Keratinocyte (primary cell): ENCODE measurements around the gene WASF3. TPM values are rescaled to one million over a fixed set of nuclear protein-coding genes. Genes with fewer than 3 reads are reported as not detected.

ENCODE experiments used
- DNase-seq: peaks from one replicate; pipeline ENCODE4 v3.0.0-alpha.2; 2011; ENCODE audit warnings: low read depth, missing footprints, low spot score
- FAIRE-seq: peaks from 2 replicates; lab custom pipeline; 2011; peaks lifted over from hg19 to GRCh38; lab: Jason Lieb, UNC
- H2AFZ ChIP-seq: 2 replicates; pipeline ENCODE4 v1.6.0; 2012; ENCODE audit warnings: low read length, control low read depth, inconsistent platforms; ENCODE audit not compliant: control insufficient read depth
- H3K27ac ChIP-seq: 2 replicates; pipeline ENCODE4 v1.5.1; 2011; ENCODE audit warnings: low read length; ENCODE audit not compliant: control insufficient read depth, insufficient read depth
- H3K27me3 ChIP-seq: 3 replicates; pipeline ENCODE4 v1.6.0; 2011; ENCODE audit warnings: low read length; ENCODE audit not compliant: control insufficient read depth, insufficient read depth; ENCODE audit errors: extremely low read depth
- H3K36me3 ChIP-seq, 2 experiments: 2 replicates in 1 of 2; 3 replicates in 1 of 2; pipeline ENCODE4 v1.5.1; 2011; ENCODE audit warnings: low read length in 2 of 2, mild to moderate bottlenecking in 1 of 2; ENCODE audit not compliant: control insufficient read depth in 2 of 2, insufficient read depth in 2 of 2; ENCODE audit errors: extremely low read depth in 1 of 2
- H3K4me1 ChIP-seq: 3 replicates; pipeline ENCODE4 v1.5.1; 2011; ENCODE audit warnings: low read length; ENCODE audit not compliant: control insufficient read depth, insufficient read depth; ENCODE audit errors: extremely low read depth
- H3K4me2 ChIP-seq: 3 replicates; pipeline ENCODE4 v1.6.0; 2011; ENCODE audit warnings: low read depth, low read length; ENCODE audit not compliant: control insufficient read depth, insufficient read depth; ENCODE audit errors: extremely low read depth
- H3K4me3 ChIP-seq, 3 experiments: fragments of 200-600 bp in 1 of 3; sonication (generic) in 1 of 3; 2 replicates in 2 of 3; 3 replicates in 1 of 3; pipeline ENCODE4 v1.5.1; 2011 to 2016; ENCODE audit warnings: low read length in 3 of 3, mild to moderate bottlenecking in 3 of 3, control low read depth in 2 of 3, inconsistent platforms in 1 of 3, low read depth in 1 of 3, mixed read lengths in 1 of 3, mixed run types in 1 of 3, moderate library complexity in 1 of 3; ENCODE audit not compliant: control insufficient read depth in 2 of 3, insufficient read depth in 2 of 3; ENCODE audit errors: extremely low read depth in 1 of 3
- H3K79me2 ChIP-seq: 2 replicates; pipeline ENCODE4 v1.6.0; 2012; ENCODE audit warnings: low read length; ENCODE audit not compliant: control insufficient read depth, insufficient read depth
- H3K9ac ChIP-seq: 3 replicates; pipeline ENCODE4 v1.6.0; 2011; ENCODE audit warnings: low read length; ENCODE audit not compliant: control insufficient read depth, insufficient read depth; ENCODE audit errors: extremely low read depth
- H3K9me1 ChIP-seq: 3 replicates; pipeline ENCODE4 v1.6.0; 2011; ENCODE audit warnings: low read length; ENCODE audit not compliant: control insufficient read depth, insufficient read depth; ENCODE audit errors: extremely low read depth
- H3K9me3 ChIP-seq: 2 replicates; pipeline ENCODE4 v1.5.1; 2012; ENCODE audit warnings: low read depth, low read length; ENCODE audit not compliant: control insufficient read depth
- H4K20me1 ChIP-seq: 3 replicates; pipeline ENCODE4 v1.6.0; 2011; ENCODE audit warnings: low read length; ENCODE audit not compliant: control insufficient read depth, insufficient read depth; ENCODE audit errors: extremely low read depth
- EZH2 ChIP-seq: IDR thresholded peaks from one replicate; pipeline ENCODE4 v1.6.1; 2012; ENCODE audit warnings: inconsistent platforms, mild to moderate bottlenecking, low read length, moderate library complexity
- dilution Hi-C: fragments of 300-500 bp; cut with MboI; formaldehyde crosslinking; loops from one replicate; pipeline ENCODE4 v1.7.0; 2020; ENCODE audit warnings: low sequenced_read_pairs; ENCODE audit not compliant: extremely low pct_ligation_motif_present
- polyA plus RNA-seq, 5 experiments: library from polyadenylated mRNA; depleted of rRNA in 3 of 5; stranded (reverse) in 3 of 5; stranded (forward) in 1 of 5; unstranded in 1 of 5; fragments of >200 nt; gene quantifications; 1 replicate in 1 of 5; 2 replicates in 3 of 5; 3 replicates in 1 of 5; pipeline versions ENCODE4 v1.2.1 to v1.2.3, GENCODE V29; 2011 to 2012; ENCODE audit warnings: missing spikeins in 2 of 5, low read depth in 1 of 5, low replicate concordance in 1 of 5
- TF ChIP-seq, protein P1 (sequence below), 3 experiments: IDR thresholded peaks in 1 of 3; conservative IDR thresholded peaks in 1 of 3; optimal IDR thresholded peaks in 1 of 3; 2 replicates in 2 of 3; 3 replicates in 1 of 3; pipeline versions ENCODE3 to v1.5.1; 2011; ENCODE audit warnings: low read length in 3 of 3, mild to moderate bottlenecking in 3 of 3, moderate library complexity in 2 of 3, control low read depth in 1 of 3, inconsistent platforms in 1 of 3; ENCODE audit not compliant: insufficient read depth in 2 of 3; ENCODE audit errors: extremely low read depth in 1 of 3

The WASF3 gene
- polyA plus RNA-seq, 1 donor (not counting 4 experiments of a cell fraction or from before 2014, with no cell fraction given), result 6.3 TPM

DNA sequence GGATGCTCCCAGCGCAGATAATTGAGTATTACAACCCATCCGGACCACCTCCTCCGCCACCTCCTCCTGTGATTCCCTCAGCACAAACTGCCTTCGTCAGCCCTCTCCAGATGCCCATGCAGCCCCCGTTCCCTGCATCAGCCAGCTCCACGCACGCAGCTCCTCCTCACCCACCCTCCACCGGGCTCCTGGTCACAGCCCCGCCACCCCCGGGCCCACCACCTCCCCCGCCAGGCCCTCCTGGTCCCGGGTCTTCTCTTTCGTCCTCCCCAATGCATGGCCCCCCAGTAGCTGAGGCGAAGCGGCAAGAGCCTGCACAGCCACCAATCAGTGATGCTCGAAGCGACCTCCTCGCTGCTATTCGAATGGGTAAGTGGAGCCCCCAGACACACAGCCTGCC is 125.1 kb downstream of the WASF3 start:
- Histone ChIP-seq H3K36me3 (peaks cover 0 to 9% of the 10 kb centered on the region in 2 experiments), H3K4me2 (no peak overlapping the region), H3K9me3 (no peaks in the 10 kb centered on the region), H3K79me2 (no peaks in the 10 kb centered on the region), H3K27me3 (no peaks in the 10 kb centered on the region), H4K20me1 (no peaks in the 10 kb centered on the region), H3K9ac (no peak overlapping the region), H2AFZ (no peak overlapping the region), H3K4me1 (no peaks in the 10 kb centered on the region), H3K27ac (no peak overlapping the region), H3K4me3 (no peak overlapping the region), H3K9me1 (no peaks in the 10 kb centered on the region)
- FAIRE-seq (no peak), DNase-seq (no peak)
- dilution Hi-C loops, result no loop called here
- TF ChIP-seq, protein P1, sequence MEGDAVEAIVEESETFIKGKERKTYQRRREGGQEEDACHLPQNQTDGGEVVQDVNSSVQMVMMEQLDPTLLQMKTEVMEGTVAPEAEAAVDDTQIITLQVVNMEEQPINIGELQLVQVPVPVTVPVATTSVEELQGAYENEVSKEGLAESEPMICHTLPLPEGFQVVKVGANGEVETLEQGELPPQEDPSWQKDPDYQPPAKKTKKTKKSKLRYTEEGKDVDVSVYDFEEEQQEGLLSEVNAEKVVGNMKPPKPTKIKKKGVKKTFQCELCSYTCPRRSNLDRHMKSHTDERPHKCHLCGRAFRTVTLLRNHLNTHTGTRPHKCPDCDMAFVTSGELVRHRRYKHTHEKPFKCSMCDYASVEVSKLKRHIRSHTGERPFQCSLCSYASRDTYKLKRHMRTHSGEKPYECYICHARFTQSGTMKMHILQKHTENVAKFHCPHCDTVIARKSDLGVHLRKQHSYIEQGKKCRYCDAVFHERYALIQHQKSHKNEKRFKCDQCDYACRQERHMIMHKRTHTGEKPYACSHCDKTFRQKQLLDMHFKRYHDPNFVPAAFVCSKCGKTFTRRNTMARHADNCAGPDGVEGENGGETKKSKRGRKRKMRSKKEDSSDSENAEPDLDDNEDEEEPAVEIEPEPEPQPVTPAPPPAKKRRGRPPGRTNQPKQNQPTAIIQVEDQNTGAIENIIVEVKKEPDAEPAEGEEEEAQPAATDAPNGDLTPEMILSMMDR (optimal IDR thresholded peaks at IDR 0.05 in 1 of 3, IDR thresholded peaks at IDR 0.05 in 1 of 3, conservative IDR thresholded peaks at IDR 0.05 in 1 of 3; ENCODE audit: extremely low read depth in 1 of 3, insufficient read depth in 2 of 3, low read length in 3 of 3), result no peak
- TF ChIP-seq EZH2, result no peak

DNA sequence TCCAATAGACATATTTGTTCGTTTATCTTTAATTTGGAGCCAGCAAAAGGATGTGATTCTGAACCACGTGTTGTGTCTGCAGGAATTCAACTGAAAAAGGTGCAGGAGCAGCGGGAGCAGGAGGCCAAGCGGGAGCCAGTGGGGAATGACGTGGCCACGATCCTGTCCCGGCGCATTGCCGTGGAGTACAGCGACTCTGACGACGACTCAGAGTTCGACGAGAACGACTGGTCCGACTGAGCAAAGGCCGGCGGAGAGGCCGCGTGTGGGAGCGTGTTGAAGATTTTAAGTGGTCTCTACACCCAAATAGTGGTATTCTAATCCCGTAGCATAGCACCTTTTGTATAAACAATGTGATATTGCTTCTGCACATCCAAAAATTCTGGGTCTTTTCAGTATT is 128.1 kb downstream of the WASF3 start:
- no peak overlapping the region for H3K4me3 ChIP-seq
- H3K36me3 ChIP-seq, result peaks cover 0 to 11% of the 10 kb centered on the region in 2 experiments
- no peak overlapping the region for H3K9ac ChIP-seq
- no peaks in the 10 kb centered on the region for H3K9me1 ChIP-seq
- FAIRE-seq (no peak), DNase-seq (no peak)
- H3K9me3 ChIP-seq, result no peaks in the 10 kb centered on the region
- no peaks in the 10 kb centered on the region for H3K27me3 ChIP-seq
- no peaks in the 10 kb centered on the region for H3K4me1 ChIP-seq
- dilution Hi-C loops, result no loop called here
- H3K27ac ChIP-seq, result no peak overlapping the region
- H3K79me2 ChIP-seq, result no peaks in the 10 kb centered on the region
- no peak overlapping the region for H3K4me2 ChIP-seq
- no peak overlapping the region for H2AFZ ChIP-seq
- no peaks in the 10 kb centered on the region for H4K20me1 ChIP-seq
- TF ChIP-seq EZH2, result no peak
- TF ChIP-seq, protein P1 (optimal IDR thresholded peaks at IDR 0.05 in 1 of 3, IDR thresholded peaks at IDR 0.05 in 1 of 3, conservative IDR thresholded peaks at IDR 0.05 in 1 of 3; ENCODE audit: extremely low read depth in 1 of 3, insufficient read depth in 2 of 3, low read length in 3 of 3), result no peak
